HG02759 (cell line): Measurements from ENCODE around the gene SLC16A10.
"Not testable (repeated sequence)": the region's sequence is repeated elsewhere in the genome, so short reads cannot be mapped to it uniquely, and the experiment has no call there.

ENCODE experiments used
- ATAC-seq: cut with Tn5 transposase; IDR thresholded peaks from one replicate; pipeline ENCODE4 v1.9.1; 2021; ENCODE audit warnings: mild to moderate bottlenecking, moderate library complexity; ENCODE audit not compliant: unreplicated experiment

SLC16A10 gene, protein sequence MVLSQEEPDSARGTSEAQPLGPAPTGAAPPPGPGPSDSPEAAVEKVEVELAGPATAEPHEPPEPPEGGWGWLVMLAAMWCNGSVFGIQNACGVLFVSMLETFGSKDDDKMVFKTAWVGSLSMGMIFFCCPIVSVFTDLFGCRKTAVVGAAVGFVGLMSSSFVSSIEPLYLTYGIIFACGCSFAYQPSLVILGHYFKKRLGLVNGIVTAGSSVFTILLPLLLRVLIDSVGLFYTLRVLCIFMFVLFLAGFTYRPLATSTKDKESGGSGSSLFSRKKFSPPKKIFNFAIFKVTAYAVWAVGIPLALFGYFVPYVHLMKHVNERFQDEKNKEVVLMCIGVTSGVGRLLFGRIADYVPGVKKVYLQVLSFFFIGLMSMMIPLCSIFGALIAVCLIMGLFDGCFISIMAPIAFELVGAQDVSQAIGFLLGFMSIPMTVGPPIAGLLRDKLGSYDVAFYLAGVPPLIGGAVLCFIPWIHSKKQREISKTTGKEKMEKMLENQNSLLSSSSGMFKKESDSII

DNA sequence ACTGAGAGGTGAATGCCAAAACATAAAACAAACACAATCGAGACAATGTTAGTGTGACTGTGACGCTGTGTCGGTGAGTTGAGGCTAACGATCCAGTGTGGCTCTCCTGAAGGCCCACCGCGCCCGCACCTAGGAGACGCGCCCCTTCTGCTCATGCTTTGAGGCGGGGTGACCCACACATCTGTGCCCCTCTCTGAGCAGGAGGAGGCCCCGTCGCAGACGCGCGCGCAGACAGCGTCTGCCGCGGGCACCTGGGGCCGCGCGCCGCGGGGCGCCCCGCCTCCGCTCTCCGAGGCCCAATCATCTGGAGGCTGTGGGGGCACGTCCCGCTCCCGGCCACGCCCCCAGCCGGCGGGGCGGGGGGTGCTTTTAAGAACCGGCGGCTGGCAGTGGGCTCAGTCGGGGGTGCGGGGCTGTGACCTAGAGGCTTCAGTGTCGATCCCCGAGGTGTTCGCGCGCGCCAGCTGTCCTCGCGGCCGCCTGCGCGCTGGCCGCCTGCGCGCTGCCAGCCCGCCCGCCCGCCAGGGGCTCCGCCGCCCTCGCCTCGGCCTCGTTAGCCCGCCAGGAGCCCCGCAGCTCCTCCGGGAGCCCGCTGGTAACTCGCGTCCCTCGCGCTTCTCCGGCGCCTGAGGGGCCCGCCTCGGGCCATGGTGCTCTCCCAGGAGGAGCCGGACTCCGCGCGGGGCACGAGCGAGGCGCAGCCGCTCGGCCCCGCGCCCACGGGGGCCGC is at the start of gene SLC16A10:
Gene SLC16A10, plus strand, starts transcription at position 398 of the 730 bp plus-strand sequence. Its CDS starts 250 bp downstream, at position 648.
- peak; percentile 94 for ATAC-seq

DNA sequence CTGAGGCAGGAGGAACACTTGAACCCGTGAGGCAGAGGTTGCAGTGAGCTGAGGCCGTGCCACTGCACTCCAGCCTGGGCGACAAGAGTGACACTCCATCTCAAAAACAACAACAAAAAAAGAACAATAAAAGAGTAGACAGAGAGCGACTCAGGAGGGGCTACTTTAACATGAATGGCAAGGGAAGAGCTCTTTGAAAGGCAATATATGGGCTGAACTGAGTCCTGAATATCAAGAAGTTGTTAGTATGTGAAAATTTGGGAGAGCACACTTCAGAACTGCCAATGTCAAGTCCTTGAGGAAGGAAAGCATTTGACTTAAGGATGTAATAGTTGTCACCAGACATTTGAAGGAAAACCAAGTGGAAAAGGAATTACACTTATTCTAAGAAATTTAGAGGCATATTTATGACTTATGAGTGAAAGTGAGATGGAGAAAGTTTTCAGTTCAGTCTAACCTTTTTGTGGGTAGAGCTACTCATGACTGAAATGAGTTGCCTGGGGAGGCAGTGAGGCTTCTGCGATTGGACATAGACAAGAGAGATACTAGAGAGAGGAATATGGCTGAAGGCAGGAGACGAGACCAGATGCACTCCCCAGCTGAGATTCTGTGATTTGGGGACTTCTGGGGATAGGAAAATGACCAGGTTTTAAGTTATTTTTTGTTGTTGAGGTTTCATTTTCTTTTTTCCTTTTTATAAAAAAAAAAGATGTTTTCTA is 48.6 kb upstream of the SLC16A10 start:
- ATAC-seq: peak; percentile 68

DNA sequence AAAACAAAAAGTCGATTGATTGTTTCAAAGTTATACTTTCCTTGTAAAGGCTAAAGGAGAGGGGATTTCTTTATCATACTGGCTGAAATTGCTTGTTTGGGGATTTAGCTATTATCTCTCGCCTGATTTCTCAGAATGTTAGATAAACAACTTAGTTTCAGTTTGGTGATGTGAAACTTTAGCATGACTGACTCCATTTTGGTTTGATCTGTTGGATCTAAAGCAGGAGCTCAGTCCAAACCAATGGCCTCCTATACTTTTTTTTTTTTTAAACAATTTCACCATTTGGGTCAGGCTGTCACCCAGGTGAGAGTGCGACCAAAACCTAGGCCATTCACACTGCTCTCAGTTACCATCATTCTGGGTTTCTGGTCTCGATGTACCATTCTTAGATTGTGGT is 45.4 kb upstream of the SLC16A10 start:
- ATAC-seq: no peak

DNA sequence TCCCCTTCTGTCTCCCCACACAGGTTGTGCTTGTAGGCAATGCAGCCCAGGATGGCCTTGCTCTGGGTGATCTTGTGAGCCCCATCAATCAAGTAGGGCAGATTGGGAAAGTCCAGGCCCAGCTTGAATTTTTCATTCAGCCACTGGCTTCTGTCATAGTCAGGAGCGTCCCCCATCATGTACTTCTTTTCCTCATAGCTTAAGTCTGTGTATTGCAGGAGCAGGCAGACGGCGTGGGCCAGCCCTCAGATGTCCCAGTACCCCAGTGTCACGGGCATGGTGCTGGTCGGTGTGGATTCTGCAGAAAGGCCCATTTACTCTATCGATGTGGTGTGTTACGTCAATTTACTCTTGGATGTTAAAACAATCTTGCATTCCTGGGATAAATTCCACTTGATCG is 40.1 kb upstream of the SLC16A10 start:
- no peak for ATAC-seq

DNA sequence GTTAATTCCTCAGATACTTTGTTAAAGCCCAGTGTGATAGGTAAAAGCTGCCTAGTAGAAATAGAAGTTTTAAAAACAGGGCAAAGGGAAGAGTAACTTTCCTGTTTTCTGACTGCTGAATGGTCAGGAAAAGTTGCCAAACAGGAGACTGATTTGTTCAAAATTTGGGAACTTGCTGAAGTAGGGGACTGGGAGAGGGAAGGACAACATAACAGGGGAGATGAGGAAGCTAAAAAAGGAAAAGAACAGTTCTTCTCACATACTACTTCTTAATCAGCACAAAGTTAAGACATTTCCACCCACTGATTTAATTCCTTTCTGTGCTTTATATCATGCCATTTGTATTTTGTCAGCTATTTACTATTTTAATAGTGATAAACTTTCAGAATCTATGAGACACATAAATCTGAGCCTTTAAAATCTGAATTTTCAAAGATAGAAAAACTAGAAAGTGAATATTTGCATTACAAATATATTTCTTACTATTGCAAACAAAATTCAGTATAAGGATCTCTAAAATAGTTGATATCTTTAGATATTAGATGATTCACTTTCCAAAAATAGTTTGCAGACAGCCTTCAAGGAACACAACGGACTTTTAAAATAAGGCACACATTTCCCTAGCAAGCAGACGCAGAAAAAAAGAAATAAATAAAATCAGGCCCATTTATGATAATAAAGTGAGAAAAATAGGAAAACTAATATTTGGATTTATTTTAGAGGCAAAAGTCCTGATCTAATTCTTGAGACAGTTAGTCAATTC is 36.9 kb upstream of the SLC16A10 start:
- ATAC-seq: no peak

DNA sequence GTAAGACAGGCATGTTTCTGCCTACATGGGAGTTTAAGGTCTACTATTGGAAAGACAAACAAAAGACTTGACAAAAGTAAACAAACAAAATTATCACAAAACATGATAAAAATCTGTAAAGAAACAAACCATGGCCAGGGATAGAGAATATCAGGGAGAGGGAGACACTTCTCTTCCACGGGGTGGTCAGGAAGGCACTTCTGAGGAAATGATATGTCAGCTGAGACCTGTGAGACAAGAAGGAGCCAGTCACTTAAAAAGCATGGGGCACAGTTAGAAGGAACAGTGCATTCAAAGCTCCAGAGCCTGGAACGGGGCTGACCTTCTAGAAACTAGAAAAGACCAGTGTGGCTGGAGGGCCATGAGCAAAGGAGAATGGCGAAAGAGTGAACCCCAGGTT is 35.1 kb upstream of the SLC16A10 start:
- ATAC-seq: no peak

DNA sequence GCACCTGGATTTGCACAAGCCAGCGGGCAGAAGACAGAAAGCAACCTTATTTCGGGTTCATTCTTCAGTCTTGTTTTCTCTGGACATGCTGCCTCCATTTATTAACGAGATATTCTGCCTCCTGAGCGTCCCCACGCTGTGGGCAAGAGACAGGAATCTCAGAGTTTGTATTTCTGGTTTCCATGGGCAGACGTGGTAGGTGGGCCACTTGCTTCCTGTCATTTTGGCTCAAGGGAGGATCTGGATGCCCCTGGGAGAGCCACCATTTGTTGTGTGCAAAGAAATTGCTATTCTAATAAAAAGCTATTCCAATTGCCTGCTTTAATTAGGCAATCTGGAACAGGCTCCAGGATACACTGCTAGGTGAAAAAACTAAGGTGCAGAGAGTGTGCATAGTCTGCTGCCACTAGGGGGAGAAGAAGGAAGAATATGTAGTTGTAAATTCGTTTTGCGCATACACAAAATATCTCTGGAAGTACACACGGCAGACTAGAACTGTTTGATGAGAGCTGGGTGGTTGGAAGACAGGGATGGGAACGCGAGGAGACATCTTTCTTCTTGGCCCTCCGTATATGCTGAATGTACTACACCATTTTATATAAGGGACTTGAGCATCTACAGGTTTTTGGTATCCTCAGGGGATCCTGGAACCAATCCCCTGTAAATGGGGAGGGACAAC is 30.1 kb upstream of the SLC16A10 start:
- ATAC-seq: peak; percentile 62

DNA sequence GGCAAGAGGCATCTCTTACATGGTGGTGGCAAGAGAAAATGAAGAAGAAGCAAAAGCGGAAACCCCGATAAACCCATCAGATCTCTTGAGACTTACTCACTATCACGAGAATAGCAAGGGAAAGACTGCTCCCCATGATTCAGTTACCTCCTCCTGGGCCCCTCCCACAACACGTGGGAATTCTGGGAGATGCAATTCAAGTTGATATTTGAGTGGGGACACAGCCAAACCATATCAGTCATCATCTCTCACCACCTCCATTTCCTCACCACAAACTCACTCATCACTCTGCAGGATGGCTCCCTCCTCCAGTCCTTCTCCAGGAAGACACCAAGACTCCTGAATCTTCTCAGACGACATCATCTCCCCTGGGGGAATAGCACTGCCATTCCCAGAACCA is 25.8 kb upstream of the SLC16A10 start:
- no peak for ATAC-seq

DNA sequence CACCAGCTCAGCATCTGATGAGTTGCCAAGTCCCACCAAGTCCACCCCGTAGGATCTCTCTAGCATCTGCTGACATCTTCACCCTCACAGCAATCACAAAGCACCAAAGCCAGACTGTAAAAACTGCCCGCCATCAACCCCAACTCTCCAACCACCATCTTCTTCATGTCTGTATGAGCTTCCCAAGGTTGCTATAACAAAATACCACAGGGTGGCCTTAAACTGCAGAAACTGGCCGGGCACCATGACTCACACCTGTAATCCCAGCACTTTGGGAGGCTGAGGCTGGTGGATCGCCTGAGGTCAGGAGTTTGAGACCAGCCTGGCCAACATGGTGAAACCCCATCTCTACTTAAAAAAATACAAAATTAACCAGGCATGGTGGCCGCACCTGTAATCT is 25.3 kb upstream of the SLC16A10 start:
- not testable (repeated sequence) for ATAC-seq

DNA sequence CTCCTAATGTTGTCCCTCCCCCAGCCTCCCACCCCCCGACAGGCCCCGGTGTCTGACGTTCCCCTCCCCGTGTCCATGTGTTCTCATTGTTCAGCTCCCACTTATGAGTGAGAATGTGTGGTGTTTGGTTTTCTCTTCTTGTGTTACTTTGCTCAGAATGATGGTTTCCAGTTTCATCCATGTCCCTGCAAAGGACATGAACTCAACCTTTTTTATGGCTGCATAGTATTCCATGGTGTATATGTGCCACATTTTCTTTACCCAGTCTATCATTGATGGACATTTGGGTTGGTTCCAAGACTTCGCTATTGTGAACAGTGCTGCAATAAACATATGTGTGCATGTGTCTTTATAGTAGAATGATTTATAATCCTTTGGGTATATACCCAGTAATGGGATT is 24.4 kb upstream of the SLC16A10 start:
- not testable (repeated sequence) for ATAC-seq

DNA sequence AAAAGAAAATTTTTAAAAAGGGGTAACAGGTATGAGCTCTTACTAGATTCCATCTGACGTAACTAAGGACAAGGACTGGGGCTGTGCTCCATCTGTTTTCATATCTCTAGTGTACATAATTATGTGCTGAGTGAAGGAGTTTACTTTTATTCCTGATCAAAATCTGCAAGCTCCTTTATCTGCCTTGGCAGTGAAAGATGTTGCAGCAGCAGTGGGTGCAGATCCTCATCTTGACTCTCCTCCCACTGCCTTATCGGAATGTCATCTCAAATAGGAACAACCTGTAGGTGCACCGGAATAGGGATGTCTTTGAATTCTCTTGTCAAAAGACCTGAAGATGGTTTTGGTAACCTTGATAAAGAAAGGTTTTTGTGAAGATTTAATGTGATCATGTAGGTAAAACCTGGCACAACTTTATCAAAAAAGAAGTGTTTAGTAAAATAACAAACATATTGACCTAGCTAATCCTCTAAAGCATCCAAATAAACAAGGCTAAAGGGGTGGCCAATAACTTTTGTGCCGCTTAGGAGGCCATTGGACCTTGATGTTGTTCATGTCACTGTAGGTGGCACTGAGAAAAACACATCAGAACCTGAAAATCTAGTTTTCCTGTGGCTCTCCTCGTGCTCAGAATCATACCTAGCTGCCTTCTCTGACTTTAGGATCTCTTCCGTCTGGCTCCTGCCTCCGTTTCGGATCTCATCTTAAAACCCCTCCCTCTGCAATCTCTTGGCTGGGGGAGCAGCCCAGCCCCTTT is 19.0 kb upstream of the SLC16A10 start:
- ATAC-seq: no peak

DNA sequence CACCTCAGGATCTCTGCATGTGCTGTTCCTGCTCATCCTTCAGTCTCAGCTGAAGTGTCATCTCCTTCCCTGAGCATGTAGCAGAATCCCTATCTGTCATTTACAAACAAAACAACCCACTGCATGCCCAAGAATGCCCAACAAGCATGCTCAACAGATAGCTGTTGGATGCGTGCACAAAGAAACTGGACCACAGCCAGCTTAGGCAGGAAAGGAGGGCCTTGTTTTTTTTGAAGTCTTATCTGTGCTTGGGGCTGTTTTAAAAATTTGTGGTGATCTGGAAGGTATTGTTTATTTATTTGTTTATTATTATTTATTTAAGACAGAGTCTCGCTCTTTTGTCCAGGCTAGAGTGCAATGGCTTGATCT is 18.5 kb upstream of the SLC16A10 start:
- no peak for ATAC-seq

DNA sequence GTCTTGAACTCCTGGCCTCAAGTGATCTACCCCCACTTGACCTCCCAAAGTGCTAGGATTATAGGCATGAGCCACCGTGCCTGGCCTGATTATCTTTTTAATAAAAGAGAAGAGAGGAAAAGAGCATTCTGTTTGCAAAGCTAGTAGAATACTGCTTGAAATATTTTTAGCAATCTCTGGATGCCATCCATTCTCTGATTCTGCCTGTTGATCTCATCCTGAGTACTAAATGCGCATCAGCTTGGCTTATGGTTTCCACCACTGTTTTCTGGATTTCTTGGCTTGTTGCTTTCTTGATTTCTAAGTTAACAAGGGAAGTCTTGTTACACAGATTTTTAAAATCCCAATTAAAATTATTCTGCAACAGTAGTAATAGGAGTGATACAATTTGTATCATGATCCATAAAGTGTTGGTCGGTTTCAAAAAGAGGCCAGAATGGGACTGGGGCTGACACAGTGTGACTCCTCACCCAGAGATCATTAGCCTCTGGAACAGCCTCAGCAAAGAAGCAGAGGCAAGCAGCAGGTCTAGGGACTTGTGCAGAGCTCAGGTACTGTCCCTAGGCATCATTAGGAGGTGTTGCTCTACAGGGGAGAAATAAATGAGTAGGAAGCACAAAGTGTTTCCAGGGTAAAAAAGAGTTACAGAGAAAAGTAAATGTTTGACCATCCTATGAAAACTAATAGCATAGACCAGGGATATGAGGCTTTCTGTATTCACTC is 17.8 kb upstream of the SLC16A10 start:
- ATAC-seq: no peak

DNA sequence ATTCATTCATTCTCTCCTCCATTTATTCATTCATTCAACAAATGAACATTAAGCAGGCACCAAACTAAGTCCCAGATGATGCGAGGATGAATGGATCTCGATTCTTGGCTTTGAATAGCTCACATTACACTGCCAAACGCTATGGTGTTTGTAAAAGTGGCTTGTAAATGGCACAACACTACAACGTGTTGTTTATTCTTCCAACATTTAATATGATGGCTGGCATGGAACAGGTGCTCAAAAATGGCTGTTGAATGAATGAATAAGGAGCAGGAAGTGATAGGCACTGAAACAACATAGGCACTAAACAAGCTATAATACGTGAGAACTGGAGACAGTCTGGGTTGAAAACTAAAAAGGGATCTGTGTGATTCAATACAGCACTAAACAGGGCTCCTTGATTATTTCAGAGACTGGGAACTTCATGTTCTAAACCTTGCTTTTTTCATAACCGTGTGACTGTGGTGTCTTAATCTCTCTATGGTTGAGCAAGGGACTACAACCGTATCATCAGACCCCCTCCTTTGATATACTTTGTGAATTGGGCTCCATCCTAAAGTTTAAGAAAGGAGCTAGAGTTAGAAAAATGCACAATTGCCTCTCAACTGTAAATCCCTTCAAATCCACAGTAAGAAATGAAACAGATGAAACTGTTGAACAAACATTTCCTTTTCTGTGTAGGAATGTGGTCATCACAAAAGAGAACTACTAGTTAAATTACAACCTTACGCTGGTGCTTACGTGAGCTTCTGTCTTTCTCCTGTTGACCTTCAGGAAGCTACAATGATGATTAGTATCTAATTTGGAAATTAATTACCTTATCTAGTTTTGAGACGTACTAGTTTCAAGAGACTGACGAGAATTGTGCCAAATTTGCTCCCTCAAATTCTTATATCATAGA is 16.9 kb upstream of the SLC16A10 start:
- ATAC-seq: no peak

DNA sequence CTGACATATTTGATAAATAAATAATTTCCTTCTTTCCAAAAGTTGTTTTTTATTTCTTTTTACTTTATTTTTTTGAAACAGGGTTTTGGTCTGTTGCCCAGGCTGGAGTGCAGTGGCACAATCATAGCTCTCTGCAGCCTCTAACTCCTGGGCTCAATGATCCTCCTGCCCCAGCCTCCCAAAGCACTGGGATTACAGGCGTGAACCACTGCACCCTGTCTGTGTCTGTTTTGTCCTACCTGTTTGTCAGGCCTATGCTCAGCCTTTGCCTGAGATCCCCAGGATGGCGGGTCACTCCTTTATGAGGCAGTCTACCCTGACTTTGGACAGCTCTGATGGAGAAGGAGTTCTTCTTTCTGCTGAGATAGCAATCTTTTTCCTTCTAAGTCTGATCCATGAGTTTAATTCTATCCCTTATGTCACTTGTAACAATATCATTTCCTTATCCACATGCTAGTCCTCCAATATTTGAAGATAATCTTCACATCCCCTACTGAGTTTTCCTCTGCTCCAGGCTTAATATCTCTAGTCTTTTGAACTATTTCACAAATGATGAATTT is 14.4 kb upstream of the SLC16A10 start:
- no peak for ATAC-seq

DNA sequence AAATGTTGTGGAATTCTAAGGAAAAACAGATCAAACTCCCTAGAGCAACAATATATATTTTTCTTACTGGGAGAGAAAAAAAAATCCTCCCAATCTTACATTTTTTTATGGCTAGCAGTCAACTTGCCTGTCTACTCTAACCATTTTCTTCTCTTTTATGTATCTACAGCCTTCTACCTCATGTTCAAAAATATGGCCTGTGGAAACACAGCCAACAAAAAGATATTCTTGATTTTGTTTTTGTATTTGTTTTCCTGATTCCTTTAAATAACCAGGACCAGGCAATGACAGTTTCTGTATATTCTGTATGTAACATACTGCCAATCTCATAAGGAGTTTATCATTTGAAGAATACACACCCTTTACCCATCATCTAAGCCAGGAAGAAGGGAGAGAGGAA is 13.0 kb upstream of the SLC16A10 start:
- no peak for ATAC-seq

DNA sequence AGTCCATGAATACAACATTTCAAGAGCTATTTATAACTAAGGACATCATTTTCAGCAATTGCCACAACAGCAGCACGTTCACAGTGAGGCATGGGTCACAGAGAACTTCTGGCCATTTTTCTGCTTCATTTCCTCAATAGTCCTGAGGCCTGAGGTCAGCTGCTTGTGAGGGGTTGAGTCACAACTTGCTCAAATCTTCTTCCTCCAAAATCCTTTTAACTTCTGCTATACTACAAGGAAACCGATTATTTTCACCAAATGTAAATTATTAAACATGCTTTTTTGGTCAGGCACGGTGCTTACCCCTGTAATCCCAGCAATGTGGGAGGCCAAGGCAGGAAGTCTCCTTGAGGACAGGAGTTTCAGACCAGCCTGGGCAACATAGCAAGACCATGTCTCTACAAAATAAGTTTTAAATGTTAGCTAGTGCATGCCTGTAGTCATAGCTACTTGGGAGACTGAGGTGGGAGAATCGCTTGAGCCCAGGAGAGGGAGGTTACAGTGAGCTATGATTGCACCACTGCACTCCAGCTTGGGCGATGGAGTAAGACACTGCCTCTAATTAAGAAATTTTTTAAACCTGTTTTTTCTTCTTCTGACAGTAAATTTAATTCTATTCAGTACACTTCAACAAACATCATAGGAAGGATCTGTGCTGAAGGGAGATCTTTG is 11.1 kb upstream of the SLC16A10 start:
- ATAC-seq: no peak
